HG03378 (cell line): ENCODE measurements around the gene EEIG2.
"Not testable (repeated sequence)": the region's sequence is repeated elsewhere in the genome, so short reads cannot be mapped to it uniquely, and the experiment has no call there.

ENCODE experiments used
- ATAC-seq: cut with Tn5 transposase; IDR thresholded peaks from one replicate; pipeline ENCODE4 v1.9.1; 2021; ENCODE audit warnings: mild to moderate bottlenecking, moderate library complexity; ENCODE audit not compliant: unreplicated experiment

Gene EEIG2

DNA sequence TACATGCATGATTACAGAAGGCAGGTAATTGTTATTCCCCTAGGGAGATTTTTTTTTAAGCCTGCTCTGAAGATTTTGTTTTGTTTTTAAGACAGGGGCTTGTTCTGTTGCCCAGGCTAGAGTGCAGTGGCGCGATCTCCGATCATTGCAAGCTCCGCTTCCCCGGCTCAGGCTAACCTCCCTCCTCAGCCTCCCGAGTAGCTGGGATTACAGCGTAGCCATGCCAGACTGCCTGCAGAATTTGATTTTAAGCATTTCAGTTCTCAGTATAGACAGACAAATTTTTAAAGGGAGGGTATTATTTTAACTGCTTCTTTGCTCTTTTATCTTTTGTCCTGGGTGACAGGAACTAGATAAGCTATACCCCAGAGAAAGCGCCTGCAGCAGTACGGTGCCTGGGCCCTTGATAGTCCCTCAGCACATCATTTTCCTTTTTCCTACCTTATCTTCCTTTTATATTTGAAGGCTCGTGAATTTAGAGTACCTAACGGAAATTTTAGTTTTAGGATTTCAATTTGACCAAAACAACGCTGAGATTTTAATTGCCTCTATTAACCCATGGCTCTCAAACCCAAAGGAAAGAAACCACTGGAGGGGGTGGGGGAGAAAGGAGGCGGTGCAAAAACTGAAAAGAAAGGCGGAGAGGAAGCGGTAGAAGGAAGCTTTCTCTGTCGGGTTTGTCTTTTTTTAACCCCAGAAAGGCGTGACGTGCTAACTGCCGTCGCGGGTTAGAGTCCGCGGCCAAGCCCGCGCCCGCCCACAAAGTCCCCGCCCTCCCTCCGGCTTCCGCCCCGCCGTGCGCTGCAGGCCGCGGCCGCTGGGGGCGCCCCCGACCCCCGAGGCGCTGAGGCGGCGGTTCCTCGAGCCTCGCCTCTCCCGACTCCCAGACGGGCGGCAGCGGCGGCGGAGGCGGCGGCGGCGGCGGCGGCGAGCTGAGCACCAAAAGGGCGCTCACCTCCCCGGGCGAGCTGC lies at the start of gene EEIG2:
EEIG2 (plus strand) TSS at position 886 of the 972 bp plus-strand sequence. CDS start 329 bp downstream, outside the sequence.
- peak; percentile 67 for ATAC-seq

DNA sequence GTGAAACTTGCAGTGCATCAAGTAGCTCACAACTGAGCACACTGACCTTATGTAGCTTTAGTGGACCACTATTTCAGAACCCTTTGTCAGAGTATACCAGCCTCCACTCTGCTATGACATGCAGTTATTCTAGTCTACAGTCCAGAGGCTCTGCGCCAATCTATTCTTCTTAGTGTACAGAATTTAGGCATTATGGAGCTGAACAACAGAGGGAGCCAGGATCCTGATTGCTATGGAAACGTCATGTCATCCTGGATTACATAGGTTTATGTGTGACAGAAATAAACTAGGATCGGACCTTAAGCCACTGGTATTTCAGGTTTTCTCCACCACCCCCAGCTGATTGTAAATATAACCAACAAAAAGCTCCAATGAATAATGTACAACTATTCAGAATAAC lies 48.1 kb upstream of the EEIG2 start:
- ATAC-seq = no peak

DNA sequence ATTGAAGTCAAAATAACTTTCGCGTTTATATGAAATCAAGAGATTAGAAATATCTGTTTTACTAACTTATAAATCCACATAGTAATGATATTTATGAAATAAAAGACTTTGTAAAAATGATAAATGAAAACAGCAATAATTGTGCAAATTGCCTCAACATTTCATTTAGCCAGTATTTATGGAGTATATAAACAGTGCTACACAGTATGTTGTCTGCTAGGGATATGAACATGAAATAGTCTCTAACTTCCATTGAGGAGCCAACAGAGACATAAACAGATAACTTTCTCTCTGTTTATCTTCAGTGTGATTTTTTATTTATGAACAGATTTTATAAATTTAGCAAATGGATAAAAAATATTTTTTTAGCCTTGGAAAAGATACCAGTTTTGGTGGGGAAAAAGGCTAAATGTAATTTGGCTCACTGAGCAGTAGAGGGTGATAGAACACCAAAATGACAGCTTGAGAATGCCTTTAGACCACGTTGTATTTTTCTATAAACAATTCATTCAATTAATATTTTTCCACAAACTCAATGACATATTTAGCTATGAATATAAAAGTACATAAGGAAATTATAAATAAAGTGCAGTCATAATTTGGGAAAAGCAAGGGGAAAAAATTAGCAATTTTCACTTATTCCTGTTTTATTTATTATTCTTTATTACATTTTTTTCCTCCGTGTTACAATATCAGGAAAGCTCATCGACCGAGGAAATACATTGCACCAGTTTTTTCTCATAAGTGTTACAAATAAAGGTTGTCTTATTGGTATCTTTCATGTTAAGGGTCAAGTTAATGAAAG lies 47.5 kb upstream of the EEIG2 start:
- peak; percentile 65 for ATAC-seq

DNA sequence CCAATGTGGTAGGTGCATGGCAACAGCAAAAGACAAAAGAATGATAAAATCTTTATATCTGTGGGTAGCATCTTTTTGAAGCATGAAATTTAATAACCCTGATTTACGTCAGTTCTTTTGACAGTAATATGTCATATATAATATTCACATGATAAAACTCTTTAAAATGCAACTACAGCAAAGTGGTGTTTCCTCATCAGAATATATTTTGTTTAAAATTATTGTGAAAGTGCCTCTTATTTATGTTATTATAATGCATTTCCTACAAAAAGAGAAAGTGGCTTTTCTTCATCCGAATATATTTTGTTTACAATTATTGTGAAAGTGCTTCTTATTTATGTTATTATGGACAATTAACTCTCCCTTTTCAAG lies 46.9 kb upstream of the EEIG2 start:
- ATAC-seq = no peak

DNA sequence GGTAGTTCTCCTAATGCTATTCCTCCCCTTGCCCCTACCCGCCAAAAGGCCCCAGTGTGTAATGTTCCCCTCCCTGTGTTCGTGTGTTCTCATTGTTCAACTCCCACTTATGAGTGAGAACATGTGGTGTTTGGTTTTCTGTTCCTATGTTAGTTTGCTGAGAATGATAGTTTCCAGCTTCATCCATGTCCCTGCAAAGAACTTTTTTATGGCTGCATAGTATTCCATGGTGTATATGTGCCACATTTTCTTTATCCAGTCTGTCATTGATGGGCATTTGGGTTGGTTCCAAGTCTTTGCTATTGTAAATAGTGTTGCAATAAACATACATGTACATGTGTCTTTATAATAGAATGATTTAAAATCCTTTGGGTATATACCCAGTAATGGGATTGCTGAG lies 46.0 kb upstream of the EEIG2 start:
- ATAC-seq = not testable (repeated sequence)

DNA sequence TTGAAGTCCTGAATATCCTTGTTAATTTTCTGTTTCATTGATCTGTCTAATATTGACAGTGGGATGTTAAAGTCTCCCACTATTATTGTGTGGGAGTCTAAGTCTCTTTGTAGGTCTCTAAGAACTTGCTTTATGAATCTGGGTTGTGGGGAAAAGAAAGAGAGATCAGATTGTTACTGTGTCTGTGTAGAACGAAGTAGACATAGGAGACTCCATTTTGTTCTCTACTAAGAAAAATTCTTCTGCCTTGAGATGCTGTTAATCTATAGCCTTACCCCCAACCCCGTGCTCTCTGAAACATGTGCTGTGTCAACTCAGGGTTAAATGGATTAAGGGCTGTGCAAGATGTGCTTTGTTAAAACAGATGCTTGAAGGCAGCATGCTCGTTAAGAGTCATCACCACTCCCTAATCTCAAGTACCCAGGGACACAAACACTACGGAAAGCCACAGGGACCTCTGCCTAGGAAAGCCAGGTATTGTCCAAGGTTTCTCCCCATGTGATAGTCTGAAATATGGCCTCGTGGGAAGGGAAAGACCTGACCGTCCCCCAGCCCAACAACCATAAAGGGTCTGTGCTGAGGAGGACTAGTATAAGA lies 42.5 kb upstream of the EEIG2 start:
- ATAC-seq = not testable (repeated sequence)

DNA sequence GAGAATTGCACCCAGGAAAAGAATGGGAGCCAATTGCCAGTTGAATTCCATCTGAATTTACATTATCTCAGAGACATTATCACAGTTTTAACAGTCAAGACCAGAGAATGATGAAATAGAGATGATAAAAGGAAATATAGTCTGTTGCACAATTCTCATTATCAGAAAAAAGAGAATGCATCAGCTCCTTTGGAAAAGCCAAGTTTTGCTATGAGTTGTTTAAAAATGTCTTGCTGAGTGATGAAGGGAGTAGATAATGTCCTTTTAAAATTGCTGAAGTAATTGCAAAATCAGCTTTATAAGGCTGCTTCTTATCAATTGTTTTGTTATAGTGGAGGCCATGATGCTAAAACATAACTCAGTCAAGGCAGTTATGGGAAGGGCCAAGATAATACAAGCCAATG lies 37.9 kb upstream of the EEIG2 start:
- no peak for ATAC-seq

DNA sequence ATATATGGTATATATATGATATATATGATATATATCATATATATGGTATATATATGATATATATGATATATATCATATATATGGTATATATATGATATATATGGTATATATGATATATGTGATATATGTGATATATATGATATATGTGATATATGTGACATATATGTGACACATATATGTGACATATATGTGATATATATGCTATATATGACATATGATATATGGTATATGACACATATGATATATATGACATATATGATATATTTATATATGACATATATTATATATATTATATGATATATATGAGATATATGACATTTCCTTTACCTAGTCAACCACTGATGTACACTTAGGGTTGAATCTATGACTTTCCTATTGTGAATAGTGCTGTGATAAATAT lies 36.1 kb upstream of the EEIG2 start:
- ATAC-seq = no peak

DNA sequence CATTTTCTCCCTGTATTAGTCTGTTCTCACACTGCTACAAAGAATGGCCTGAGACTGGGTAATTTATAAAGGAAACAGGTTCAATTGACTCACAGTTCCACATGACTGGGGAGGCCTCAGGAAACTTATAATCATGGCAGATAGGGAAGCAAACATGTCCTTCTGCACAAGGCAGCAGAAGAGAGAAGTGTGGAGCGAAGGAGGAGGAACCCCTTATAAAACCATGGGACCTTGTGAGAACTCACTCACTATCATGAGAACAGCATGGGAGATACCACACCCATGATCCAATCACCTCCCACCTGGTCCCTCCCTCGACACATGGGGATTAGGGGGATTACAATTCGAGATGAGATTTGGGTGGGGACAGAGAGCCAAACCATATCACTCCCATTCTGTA lies 35.2 kb upstream of the EEIG2 start:
- no peak for ATAC-seq

DNA sequence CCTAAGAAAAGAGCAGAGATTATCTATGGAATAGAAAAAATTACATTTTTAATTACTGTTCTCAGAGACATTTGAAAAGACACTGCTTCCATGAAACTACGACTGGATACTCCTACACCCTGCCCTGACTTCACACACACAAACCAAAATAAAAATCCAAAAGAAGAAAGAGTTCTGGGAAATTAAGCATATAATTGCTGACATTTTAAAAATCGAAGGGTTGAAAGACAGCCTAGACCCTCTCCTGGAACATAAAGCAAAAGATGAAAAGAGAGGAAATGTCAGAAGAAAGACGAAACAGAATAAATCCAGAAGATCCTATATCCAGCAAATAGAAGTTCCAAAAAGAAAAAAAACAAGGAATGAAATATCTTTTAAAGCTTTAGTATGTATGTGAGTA lies 32.8 kb upstream of the EEIG2 start:
- no peak for ATAC-seq

DNA sequence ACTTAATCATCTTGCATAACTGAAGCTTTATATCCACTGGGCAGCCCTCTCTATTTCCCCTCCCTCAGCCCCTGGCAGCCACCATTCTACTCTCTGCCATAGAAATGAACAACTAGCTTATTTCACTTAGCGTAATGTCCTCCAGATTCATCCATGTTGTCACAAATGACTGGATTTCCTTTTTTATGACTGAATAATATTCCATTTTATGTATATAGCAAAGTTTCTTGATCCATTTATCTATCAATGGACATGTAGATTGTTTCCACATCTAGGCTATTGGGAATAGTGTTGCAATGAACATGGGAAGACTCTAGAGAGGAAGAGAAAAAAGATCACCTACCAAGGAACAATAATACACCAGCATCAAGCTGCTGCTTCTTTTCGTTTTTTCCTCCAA lies 32.1 kb upstream of the EEIG2 start:
- ATAC-seq = no peak

DNA sequence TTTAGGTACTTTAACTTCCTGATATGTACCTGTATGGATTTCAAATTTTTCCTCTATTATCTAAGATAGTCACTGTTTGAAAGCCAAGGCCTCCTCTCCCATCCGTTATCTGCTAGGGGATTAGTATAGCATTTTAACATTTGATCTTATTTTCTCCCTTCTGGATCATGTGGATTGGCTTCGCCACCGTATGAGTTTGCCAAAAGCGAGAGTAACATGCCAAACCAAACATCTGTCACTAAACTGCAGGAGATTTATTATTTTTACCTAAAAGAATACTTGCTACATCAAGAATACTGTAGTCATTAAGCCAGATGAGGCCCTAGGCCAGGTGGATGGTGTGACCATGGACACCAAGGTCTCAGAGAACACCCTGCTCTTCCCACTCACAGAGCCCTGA lies 28.5 kb upstream of the EEIG2 start:
- ATAC-seq = no peak

DNA sequence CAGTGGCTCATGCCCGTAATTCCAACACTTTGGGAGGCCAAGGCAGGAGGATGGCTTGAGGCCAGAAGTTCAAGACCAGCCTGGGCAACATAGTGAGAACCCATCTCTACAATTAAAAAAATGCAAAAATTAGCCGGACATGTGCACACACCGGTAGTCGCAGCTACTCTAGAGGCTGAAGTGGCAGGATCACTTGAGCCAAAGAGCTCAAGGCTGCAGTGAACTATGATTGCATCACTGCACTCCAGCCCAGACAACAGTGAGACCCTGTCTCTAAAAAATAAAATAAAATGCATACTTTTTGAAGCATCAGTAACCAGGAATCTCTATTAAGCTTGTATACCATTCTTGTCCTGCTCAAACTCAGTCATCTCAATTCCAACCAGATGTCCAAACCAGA lies 27.2 kb upstream of the EEIG2 start:
- no peak for ATAC-seq

DNA sequence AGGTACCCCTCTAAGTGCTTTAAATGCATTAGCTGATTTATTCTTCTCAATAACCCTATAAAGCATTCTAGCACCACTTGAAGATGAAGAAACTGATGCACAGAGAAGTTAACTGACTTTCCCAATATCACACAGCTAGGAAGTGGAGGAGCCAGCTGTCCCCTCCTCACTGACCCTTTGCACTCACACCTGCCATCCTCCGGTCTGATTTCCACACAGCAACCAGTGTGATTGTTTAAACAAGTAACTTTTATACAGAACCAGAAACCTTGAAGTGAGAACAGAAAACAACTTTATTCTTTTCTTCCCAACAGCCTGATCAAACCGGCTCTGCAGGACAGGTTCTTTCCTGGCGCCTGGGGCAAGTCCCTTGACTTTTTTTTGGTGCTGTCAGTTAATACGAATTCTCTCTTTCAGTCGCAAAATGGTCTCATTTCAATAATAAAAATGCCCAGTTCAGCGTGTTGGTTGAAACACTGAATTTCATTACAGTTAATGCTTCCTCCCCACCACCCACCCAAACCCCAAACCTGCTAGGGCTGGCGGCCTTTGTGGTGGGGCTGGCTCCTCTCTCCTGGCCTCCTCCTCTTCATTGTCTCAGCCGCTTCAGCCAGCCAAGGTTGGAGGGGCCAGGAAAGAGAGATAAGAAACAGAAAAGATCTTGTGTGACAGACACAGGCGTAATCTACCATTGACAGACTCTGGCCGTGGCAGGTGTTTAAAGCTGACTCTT lies 26.4 kb upstream of the EEIG2 start:
- peak; percentile 54 for ATAC-seq

DNA sequence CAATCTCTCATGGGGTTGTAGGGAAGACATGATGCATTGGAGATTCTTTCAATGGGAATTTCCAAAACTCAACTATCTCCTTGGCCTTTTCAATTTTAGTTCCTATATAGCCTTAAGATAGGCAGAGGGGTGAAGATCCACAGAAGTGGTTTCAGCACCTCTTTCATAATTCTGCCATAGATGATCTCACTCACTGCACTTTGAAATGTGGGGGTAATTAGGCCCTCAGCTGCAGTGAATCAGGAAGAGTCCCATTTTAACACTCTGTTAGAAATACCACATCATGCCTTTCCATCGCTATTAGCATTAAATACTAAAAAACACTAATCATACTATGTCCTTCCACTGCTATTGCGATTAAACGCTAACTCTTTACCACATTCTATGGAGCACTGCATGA lies 25.1 kb upstream of the EEIG2 start:
- no peak for ATAC-seq

DNA sequence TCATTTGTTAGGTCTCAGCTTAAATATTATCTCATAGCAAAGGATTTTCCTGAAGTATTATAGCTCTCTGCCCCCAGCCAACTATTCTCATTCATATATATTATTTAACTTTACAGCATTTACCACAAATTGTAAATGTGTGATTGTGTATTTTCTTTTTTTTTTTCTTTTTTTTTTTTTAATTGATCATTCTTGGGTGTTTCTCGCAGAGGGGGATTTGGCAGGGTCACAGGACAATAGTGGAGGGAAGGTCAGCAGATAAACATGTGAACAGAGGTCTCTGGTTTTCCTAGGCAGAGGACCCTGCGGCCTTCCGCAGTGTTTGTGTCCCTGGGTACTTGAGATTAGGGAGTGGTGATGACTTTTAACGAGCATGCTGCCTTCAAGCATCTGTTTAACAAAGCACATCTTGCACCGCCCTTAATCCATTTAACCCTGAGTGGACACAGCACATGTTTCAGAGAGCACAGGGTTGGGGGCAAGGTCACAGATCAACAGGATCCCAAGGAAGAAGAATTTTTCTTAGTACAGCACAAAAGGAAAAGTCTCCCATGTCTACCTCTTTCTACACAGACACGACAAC lies 24.5 kb upstream of the EEIG2 start:
- not testable (repeated sequence) for ATAC-seq

DNA sequence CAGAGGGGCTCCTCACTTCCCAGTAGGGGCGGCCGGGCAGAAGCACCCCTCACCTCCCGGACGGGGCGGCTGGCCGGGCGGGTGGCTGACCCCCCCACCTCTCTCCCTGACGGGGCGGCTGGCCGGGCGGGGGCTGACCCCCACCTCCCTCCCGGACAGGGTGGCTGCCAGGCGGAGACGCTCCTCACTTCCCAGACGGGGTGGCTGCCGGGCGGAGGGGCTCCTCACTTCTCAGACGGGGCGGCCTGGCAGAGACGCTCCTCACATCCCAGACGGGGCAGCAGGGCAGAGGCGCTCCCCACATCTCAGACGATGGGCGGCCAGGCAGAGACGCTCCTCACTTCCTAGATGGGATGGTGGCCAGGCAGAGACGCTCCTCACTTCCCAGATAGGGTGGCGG lies 23.9 kb upstream of the EEIG2 start:
- not testable (repeated sequence) for ATAC-seq

DNA sequence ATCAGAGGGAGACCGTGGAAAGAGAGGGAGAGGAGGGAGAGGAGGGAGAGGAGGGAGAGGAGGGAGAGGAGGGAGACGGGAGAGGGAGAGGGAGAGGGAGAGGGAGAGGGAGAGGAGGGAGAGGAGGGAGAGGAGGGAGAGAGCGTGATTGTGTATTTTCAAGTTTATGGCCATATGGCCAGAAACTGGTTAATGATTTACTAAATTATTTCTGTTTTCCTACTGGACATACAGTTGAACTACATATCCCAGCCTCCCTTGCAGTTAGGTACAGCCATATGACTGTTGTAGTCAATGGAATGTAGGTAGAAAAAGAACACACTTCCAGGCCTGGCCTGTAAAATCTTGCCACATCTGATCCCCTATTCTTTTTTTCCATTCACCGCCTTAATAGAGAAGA lies 23.1 kb upstream of the EEIG2 start:
- not testable (repeated sequence) for ATAC-seq

DNA sequence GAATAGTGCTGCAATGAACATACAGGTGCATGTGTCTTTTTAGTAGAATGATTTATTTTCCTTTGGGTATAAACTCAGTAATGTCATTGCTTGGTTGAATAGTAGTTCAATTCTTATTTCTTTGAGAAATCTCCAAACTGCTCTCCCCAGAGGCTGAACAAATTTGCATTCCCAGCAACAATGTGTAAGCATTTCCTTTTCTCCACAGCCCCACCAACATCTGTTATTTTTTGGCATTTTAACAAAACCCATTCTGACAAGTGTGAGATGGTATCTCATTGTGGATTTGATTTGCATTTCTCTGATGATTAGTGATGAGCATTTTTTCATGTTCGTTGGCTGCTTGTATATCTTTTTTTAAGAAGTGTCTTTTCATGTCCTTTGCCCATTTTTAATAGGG lies 21.9 kb upstream of the EEIG2 start:
- no peak for ATAC-seq

DNA sequence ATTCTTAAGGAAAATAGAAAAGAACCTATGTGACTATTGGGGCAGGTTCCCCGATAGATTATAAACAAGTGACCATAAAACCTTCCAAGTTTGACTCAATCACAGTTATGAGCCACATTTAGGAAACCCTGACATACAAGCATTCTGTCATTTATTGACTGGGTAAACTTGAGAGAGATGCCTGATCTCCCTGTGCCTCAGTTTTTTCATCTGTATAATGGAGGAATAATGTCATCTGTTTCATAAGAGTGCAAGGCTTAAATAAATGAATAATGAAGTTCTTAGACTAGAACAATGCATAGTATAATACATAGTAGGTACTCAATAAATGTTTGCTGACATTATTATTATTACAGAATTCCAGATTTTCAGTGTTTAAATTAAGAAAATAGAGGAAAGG lies 18.9 kb upstream of the EEIG2 start:
- ATAC-seq = no peak
